H1 (cell line): ENCODE results near the gene LRRC41.

Source experiments
- EP300 ChIP-seq, 2 experiments: IDR thresholded peaks; 1 replicate in 1 of 2; 2 replicates in 1 of 2; pipeline ENCODE4 v1.6.1; 2011 to 2012; ENCODE audit warnings: low read depth in 2 of 2, low read length in 2 of 2, mild to moderate bottlenecking in 2 of 2, borderline replicate concordance in 1 of 2, inconsistent platforms in 1 of 2, moderate library complexity in 1 of 2
- EZH2 ChIP-seq: fragments of 200-600 bp; sonication (generic); IDR thresholded peaks from 2 replicates; pipeline ENCODE4 v1.7.1; 2012; ENCODE audit warnings: low read depth, mild to moderate bottlenecking, moderate library complexity, low read length, inconsistent platforms; ENCODE audit not compliant: severe bottlenecking
- GABPA ChIP-seq: IDR thresholded peaks from 2 replicates; pipeline ENCODE4 v1.6.1; 2011; ENCODE audit warnings: mild to moderate bottlenecking, low read length, moderate library complexity, borderline replicate concordance; ENCODE audit not compliant: insufficient read depth
- JUND ChIP-seq: IDR thresholded peaks from 2 replicates; pipeline ENCODE4 v1.6.1; 2011; ENCODE audit warnings: mild to moderate bottlenecking, improper control_type of control experiment, low read length
- KDM1A ChIP-seq: fragments of 200-600, 300-600 bp; sonication (generic); IDR thresholded peaks from 2 replicates; pipeline ENCODE4 v1.7.1; 2016; ENCODE audit warnings: mild to moderate bottlenecking, low read length, borderline replicate concordance
- MAFK ChIP-seq: IDR thresholded peaks from 2 replicates; pipeline ENCODE4 v1.6.1; 2012; ENCODE audit warnings: low read depth, mild to moderate bottlenecking, improper control_type of control experiment, low read length
- PHF8 ChIP-seq: fragments of 200-600 bp; sonication (generic); conservative IDR thresholded peaks from 2 replicates; pipeline ENCODE4 v1.7.1; 2012; ENCODE audit warnings: low read depth, mild to moderate bottlenecking, inconsistent platforms, low read length, moderate library complexity
- RAD21 ChIP-seq, 2 experiments: IDR thresholded peaks in 1 of 2; conservative IDR thresholded peaks in 1 of 2; 2 replicates each; pipeline ENCODE4 v1.6.1; 2011; ENCODE audit warnings: low read depth in 2 of 2, low read length in 2 of 2, improper control_type of control experiment in 1 of 2, inconsistent platforms in 1 of 2, mild to moderate bottlenecking in 1 of 2, moderate library complexity in 1 of 2
- TCF12 ChIP-seq: IDR thresholded peaks from 2 replicates; pipeline ENCODE4 v1.6.1; 2011; ENCODE audit warnings: low read depth, mild to moderate bottlenecking, low read length
- TF ChIP-seq, protein P1 (sequence below), 3 experiments: IDR thresholded peaks; 1 replicate in 2 of 3; 2 replicates in 1 of 3; pipeline versions ENCODE4 v1.5.1 to v1.6.1; 2011; ENCODE audit warnings: low read length in 3 of 3, mild to moderate bottlenecking in 3 of 3, inconsistent platforms in 2 of 3, low read depth in 1 of 3, moderate library complexity in 1 of 3; ENCODE audit not compliant: insufficient read depth in 1 of 3; ENCODE audit errors: control extremely low read depth in 1 of 3
- TF ChIP-seq, protein P2 (sequence below): IDR thresholded peaks from 2 replicates; pipeline ENCODE4 v1.6.1; 2012; ENCODE audit warnings: inconsistent platforms

DNA sequence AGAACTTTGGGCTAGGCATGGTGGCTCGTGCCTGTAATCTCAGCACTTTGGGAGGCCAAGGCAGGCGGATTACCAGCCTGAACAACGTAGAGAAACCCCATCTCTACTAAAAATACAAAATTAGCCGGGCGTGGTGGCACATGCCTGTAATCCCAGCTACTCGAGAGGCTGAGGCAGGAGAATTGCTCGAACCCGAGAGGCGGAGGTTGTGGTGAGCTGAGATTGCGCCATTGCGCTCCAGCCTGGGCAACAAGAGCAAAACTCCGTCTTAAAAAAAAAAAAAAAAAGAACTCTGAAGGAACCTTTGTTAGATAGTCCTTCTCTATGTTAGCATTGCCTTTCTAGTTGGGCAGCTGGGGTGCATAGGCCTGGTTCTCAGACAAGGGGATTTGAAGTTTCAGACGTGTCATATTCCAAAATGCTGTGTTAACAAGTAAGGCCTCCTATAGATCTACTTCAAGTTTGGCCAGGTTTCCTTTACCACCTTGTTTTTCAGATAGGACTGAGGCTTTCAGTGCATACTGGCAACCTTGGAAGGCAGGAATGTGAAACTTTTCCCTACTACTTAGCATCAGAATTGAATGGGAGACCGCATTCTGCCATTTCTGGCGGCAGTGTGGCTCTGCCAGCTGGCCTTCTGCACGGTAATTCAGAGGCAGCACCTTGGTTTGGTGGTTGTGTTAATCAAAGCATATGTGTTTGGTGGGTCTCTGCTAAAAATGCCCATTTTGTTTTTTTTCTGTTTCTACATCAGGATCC is 6.2 kb upstream of the LRRC41 start:
- TF ChIP-seq GABPA (no peak), JUND (no peak), EZH2 (no peak), TCF12 (no peak), MAFK (no peak), RAD21 (IDR thresholded peaks at IDR 0.05 in 1 of 2, conservative IDR thresholded peaks at IDR 0.05 in 1 of 2; ENCODE audit: low read depth in 2 of 2, low read length in 2 of 2) (no peak), PHF8 (no peak), KDM1A (no peak), EP300 (IDR thresholded peaks at IDR 0.05; ENCODE audit: borderline replicate concordance in 1 of 2, low read depth in 2 of 2, low read length in 2 of 2) (no peak)
- TF ChIP-seq, protein P1, sequence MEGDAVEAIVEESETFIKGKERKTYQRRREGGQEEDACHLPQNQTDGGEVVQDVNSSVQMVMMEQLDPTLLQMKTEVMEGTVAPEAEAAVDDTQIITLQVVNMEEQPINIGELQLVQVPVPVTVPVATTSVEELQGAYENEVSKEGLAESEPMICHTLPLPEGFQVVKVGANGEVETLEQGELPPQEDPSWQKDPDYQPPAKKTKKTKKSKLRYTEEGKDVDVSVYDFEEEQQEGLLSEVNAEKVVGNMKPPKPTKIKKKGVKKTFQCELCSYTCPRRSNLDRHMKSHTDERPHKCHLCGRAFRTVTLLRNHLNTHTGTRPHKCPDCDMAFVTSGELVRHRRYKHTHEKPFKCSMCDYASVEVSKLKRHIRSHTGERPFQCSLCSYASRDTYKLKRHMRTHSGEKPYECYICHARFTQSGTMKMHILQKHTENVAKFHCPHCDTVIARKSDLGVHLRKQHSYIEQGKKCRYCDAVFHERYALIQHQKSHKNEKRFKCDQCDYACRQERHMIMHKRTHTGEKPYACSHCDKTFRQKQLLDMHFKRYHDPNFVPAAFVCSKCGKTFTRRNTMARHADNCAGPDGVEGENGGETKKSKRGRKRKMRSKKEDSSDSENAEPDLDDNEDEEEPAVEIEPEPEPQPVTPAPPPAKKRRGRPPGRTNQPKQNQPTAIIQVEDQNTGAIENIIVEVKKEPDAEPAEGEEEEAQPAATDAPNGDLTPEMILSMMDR (IDR thresholded peaks at IDR 0.05; ENCODE audit: control extremely low read depth in 1 of 3, insufficient read depth in 1 of 3, low read depth in 1 of 3, low read length in 3 of 3) = no peak
- TF ChIP-seq, protein P2, sequence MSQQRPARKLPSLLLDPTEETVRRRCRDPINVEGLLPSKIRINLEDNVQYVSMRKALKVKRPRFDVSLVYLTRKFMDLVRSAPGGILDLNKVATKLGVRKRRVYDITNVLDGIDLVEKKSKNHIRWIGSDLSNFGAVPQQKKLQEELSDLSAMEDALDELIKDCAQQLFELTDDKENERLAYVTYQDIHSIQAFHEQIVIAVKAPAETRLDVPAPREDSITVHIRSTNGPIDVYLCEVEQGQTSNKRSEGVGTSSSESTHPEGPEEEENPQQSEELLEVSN = no peak
